GM23338 (cell line): ENCODE data around the gene ZNF830.

Source experiments
- EZH2 ChIP-seq: fragments of 200-600 bp; sonication (generic); IDR thresholded peaks from one replicate; pipeline ENCODE4 v1.8.0; 2017; ENCODE audit warnings: antibody characterized with exemption, mild to moderate bottlenecking, low read depth; ENCODE audit not compliant: unreplicated experiment
- EZH2phosphoT487 ChIP-seq: fragments of 200-600 bp; sonication (generic); IDR thresholded peaks from one replicate; pipeline ENCODE4 v1.8.1; 2018; ENCODE audit warnings: antibody characterized with exemption; ENCODE audit not compliant: unreplicated experiment
- POLR2AphosphoS5 ChIP-seq: IDR thresholded peaks from 2 replicates; pipeline ENCODE4 v1.6.1; 2016; ENCODE audit warnings: antibody characterized with exemption, low read depth
- TF ChIP-seq, protein P1 (sequence below): IDR thresholded peaks from 2 replicates; pipeline ENCODE4 v1.6.1; 2016; ENCODE audit warnings: antibody characterized with exemption
- TF ChIP-seq, protein P2 (sequence below), 2 experiments: fragments of 200-600 bp in 1 of 2; sonication (generic) in 1 of 2; conservative IDR thresholded peaks; 2 replicates each; pipeline versions ENCODE4 v1.5.1 to v1.6.1; 2016 to 2017; ENCODE audit warnings: antibody characterized with exemption in 2 of 2, low read depth in 2 of 2, mild to moderate bottlenecking in 2 of 2, moderate library complexity in 1 of 2

DNA sequence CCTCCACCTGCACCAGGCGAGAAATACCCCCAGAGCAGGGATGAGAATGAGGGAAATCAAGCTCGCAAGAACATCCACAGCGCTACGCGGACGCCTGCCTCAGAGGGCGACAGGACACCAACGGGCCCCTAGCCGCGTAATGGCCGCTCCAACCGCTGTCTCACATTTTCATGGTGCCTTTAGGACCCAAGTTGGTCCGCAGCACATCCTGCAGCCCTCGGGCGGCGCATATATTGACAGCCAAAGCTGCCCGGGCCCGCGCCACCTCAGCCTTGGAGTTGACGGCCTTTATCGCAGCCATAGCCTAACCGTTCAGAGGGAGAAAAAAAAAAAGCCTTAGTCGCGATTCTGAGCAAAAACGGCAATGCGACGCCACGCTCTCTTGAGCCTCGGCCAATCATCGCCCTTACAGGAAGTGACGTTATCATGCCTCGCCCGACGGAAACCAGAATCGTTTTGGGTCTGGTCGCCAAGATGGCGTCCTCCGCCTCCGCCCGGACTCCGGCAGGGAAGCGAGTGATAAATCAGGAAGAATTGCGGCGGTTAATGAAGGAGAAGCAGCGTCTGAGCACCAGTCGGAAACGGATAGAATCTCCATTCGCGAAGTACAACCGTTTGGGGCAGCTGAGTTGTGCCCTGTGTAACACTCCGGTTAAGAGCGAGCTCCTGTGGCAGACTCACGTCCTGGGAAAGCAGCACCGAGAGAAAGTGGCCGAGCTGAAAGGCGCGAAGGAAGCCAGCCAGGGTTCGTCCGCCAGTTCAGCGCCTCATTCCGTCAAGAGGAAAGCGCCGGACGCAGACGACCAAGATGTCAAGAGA is at the start of gene ZNF830, which contains the start of gene CCT6B:
- TF ChIP-seq, protein P1, sequence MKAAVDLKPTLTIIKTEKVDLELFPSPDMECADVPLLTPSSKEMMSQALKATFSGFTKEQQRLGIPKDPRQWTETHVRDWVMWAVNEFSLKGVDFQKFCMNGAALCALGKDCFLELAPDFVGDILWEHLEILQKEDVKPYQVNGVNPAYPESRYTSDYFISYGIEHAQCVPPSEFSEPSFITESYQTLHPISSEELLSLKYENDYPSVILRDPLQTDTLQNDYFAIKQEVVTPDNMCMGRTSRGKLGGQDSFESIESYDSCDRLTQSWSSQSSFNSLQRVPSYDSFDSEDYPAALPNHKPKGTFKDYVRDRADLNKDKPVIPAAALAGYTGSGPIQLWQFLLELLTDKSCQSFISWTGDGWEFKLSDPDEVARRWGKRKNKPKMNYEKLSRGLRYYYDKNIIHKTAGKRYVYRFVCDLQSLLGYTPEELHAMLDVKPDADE, result peak; percentile 72
- TF ChIP-seq POLR2AphosphoS5 (peak; percentile 94), EZH2 (no peak), EZH2phosphoT487 (no peak)
- TF ChIP-seq, protein P2, sequence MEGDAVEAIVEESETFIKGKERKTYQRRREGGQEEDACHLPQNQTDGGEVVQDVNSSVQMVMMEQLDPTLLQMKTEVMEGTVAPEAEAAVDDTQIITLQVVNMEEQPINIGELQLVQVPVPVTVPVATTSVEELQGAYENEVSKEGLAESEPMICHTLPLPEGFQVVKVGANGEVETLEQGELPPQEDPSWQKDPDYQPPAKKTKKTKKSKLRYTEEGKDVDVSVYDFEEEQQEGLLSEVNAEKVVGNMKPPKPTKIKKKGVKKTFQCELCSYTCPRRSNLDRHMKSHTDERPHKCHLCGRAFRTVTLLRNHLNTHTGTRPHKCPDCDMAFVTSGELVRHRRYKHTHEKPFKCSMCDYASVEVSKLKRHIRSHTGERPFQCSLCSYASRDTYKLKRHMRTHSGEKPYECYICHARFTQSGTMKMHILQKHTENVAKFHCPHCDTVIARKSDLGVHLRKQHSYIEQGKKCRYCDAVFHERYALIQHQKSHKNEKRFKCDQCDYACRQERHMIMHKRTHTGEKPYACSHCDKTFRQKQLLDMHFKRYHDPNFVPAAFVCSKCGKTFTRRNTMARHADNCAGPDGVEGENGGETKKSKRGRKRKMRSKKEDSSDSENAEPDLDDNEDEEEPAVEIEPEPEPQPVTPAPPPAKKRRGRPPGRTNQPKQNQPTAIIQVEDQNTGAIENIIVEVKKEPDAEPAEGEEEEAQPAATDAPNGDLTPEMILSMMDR (conservative IDR thresholded peaks at IDR 0.05; ENCODE audit: low read depth in 2 of 2), result no peak
